ENCODE results near the gene FES. TPM values are rescaled to one million over a fixed set of nuclear protein-coding genes. Genes with fewer than 3 reads are reported as not detected.

The FES gene
- total RNA-seq, 1 experiment from 2014 or later: 6.7 TPM

DNA sequence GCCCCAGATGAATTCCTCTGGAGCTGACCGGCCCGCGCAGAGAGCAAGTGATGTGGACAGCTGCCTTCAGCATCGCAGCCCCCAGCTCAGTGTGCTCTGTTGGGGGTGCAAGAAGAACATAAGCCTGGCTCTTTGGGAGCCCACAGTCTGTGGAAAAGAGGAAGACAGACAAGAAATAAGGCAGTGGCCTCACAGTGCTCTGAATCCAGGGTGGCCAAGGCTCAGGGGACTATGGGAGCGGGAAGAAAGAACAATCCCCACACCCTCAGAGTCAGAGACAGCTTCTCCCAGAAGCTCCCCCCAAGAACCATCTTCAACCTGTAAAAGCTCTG is 48.3 kb downstream of the FES start:
- Histone ChIP-seq H3K23ac (ENCODE audit: insufficient read length, low read depth, low read length) (no peak overlapping the region), H4K91ac (ENCODE audit: insufficient read length, low read depth, low read length) (no peak overlapping the region), H3K4me1 (ENCODE audit: insufficient read depth, low read length) (no peaks in the 10 kb centered on the region), H3K27me3 (ENCODE audit: insufficient read depth, low read length) (no peaks in the 10 kb centered on the region), H3T11ph (ENCODE audit: low read length) (no peak overlapping the region), H3K79me2 (ENCODE audit: insufficient read depth, low read length) (no peaks in the 10 kb centered on the region; the same call in 1 of the 2 replicates), H2BK5ac (ENCODE audit: insufficient read length, low read length) (no peak overlapping the region), H3K56ac (ENCODE audit: insufficient read length, low read depth, low read length) (no peak overlapping the region), H2AK5ac (ENCODE audit: insufficient read length, low read length) (no peak overlapping the region), H3K9me3 (ENCODE audit: control insufficient read depth, low read depth, low read length) (no peaks in the 10 kb centered on the region), H2BK120ac (ENCODE audit: low read depth, low read length, poor library complexity, severe bottlenecking) (no peak overlapping the region), H4K8ac (replicated peaks; ENCODE audit: insufficient read length, low read depth, low read length) (no peak overlapping the region), H3K27ac (ENCODE audit: insufficient read length, low read depth, low read length) (no peak overlapping the region), H3K79me1 (ENCODE audit: insufficient read depth, low read depth, low read length, poor library complexity, severe bottlenecking) (no peaks in the 10 kb centered on the region), H2AFZ (ENCODE audit: low read length) (no peak overlapping the region), H3K18ac (ENCODE audit: insufficient read length, low read depth, low read length) (no peak overlapping the region), H3K9ac (ENCODE audit: extremely low read depth, insufficient read length, low read length) (no peak overlapping the region), H3K4ac (ENCODE audit: low read depth, low read length) (no peak overlapping the region), H4K20me1 (ENCODE audit: control insufficient read depth, insufficient read depth, insufficient read length) (no peaks in the 10 kb centered on the region), H2BK15ac (ENCODE audit: low read depth, low read length) (no peak overlapping the region), H4K5ac (ENCODE audit: insufficient read length, low read depth, low read length) (no peak overlapping the region), H3K14ac (ENCODE audit: insufficient read depth, low read length) (no peak overlapping the region), H2BK12ac (ENCODE audit: insufficient read length, low read depth, low read length) (no peak overlapping the region), H3K4me2 (ENCODE audit: insufficient read depth, insufficient read length, low read length) (no peak overlapping the region), H2BK20ac (ENCODE audit: low read depth, low read length, poor library complexity, severe bottlenecking) (no peak overlapping the region), H3K23me2 (ENCODE audit: insufficient read length, low read depth, low read length, poor library complexity, severe bottlenecking) (peaks cover 14% of the 10 kb centered on the region)
- Mint-ChIP-seq H3K36me3 (ENCODE audit: insufficient read depth in 1 of 3, low read depth in 3 of 3) (peaks cover 4 to 12% (median 7%) of the 10 kb centered on the region in 3 experiments; a peak in 6 of 7 replicates), H3K27me3 (ENCODE audit: low read depth) (peaks cover 11% of the 10 kb centered on the region), H3K9me3 (no peaks in the 10 kb centered on the region; a peak in 2 of 5 replicates), H3K4me1 (peaks cover 21 to 26% of the 10 kb centered on the region in 2 experiments), H3K4me3 (peak overlapping the region; percentile 90 to 94), H3K27ac (no peak overlapping the region)
- WGBS (ENCODE audit: extremely low coverage, insufficient read length, low lambda C conversion rate): no CpG with 5 or more reads among the region's 5 CpGs
- no peak for DNase-seq
- no peak; the same call in 2 of the 3 replicates for TF ChIP-seq CTCF (conservative IDR thresholded peaks at IDR 0.05)

Measured in H9 (cell line).